Astrocyte (in vitro differentiated cells and primary cell): ENCODE data around the gene ADAM21.
"Not testable (repeated sequence)": the region's sequence is repeated elsewhere in the genome, so short reads cannot be mapped to it uniquely, and the experiment has no call there.

ENCODE experiments used
- CTCF ChIP-seq: IDR thresholded peaks from 2 replicates; pipeline ENCODE4 v1.5.1; 2011; ENCODE audit warnings: low read depth, mild to moderate bottlenecking, inconsistent platforms, low read length, moderate library complexity; ENCODE audit not compliant: insufficient read depth
- EZH2 ChIP-seq: IDR thresholded peaks from 2 replicates; pipeline ENCODE4 v1.6.1; 2012; ENCODE audit warnings: mild to moderate bottlenecking, low read length, inconsistent platforms; ENCODE audit not compliant: insufficient read depth

- not testable (repeated sequence) for TF ChIP-seq CTCF, EZH2
Measured at GRCh38 chr14:70475459-70475858, 23.5 kb downstream of the ADAM21 start.
